ENCODE measurements around the gene RIPK4. TPM values are rescaled to one million over a fixed set of nuclear protein-coding genes. Genes with fewer than 3 reads are reported as not detected.

The RIPK4 gene
- total and polyA plus RNA-seq, 4 donors: 4.7 to 22.6 (median 8.5) TPM

DNA sequence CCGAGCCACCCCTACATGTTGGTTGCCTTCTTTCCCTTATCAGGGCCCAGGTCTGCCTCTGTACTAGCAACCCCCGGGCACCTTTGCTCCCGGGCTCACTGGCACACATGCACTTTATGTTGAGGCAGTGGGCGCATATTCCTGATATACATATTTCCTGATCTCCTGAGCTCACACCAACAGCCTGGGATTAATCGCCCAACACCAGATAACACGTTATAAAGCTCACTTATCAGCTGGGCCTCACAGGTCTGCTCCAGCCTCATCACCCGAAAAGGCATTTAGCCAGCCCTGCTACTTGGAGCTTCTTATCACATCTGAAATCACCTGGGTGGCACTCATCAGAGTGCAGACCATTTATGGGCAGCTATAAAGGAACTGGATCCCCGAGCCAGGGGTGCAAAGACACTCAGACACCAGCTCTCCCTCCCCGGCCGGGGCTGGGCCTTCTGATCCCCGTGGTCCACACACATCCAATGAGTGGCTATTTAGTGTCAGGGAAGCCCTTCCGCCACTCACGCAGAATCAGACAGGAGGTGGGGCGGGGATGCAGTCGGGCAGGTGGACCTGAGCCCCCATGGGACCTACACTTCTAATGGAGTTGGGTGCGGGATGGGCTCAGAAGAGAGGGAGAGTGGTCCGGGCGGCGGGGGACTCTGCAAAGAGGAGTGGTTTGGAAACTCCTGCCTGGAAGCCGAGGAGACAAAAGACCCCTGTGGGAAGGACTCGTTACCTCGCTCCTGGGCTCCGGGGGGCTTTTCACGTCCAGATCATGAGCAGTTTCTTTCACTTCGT, 21.6 kb downstream of the RIPK4 start:
- DNase-seq (ENCODE audit: low spot score): no peak
- WGBS: 93% methylated on average over 25 of the region's 25 CpGs
- no peaks in the 10 kb centered on the region for H3K9me3 ChIP-seq (ENCODE audit: control insufficient read depth in 4 of 4, low read length in 3 of 4)
- no peak overlapping the region for H3K9ac ChIP-seq (ENCODE audit: low read depth in 1 of 2, low read length in 2 of 2)
- H3K27ac ChIP-seq (ENCODE audit: low read depth in 1 of 2, low read length in 2 of 2): no peak overlapping the region
- H3K27me3 ChIP-seq (ENCODE audit: control insufficient read depth in 4 of 4, insufficient read depth in 4 of 4, low read length in 3 of 4): no peaks in the 10 kb centered on the region
- peaks cover 0 to 5% (median 3%) of the 10 kb centered on the region in 4 donors for H3K4me1 ChIP-seq (ENCODE audit: control insufficient read depth in 4 of 4, insufficient read depth in 4 of 4, low read length in 3 of 4)
- peaks cover 26 to 94% (median 46%) of the 10 kb centered on the region in 4 donors for H3K36me3 ChIP-seq (ENCODE audit: control insufficient read depth in 4 of 4, insufficient read depth in 3 of 4, low read depth in 1 of 4, low read length in 3 of 4)
- no peak overlapping the region for H3K4me3 ChIP-seq (ENCODE audit: low read depth in 1 of 3, low read length in 3 of 3)
- TF ChIP-seq, protein P1, sequence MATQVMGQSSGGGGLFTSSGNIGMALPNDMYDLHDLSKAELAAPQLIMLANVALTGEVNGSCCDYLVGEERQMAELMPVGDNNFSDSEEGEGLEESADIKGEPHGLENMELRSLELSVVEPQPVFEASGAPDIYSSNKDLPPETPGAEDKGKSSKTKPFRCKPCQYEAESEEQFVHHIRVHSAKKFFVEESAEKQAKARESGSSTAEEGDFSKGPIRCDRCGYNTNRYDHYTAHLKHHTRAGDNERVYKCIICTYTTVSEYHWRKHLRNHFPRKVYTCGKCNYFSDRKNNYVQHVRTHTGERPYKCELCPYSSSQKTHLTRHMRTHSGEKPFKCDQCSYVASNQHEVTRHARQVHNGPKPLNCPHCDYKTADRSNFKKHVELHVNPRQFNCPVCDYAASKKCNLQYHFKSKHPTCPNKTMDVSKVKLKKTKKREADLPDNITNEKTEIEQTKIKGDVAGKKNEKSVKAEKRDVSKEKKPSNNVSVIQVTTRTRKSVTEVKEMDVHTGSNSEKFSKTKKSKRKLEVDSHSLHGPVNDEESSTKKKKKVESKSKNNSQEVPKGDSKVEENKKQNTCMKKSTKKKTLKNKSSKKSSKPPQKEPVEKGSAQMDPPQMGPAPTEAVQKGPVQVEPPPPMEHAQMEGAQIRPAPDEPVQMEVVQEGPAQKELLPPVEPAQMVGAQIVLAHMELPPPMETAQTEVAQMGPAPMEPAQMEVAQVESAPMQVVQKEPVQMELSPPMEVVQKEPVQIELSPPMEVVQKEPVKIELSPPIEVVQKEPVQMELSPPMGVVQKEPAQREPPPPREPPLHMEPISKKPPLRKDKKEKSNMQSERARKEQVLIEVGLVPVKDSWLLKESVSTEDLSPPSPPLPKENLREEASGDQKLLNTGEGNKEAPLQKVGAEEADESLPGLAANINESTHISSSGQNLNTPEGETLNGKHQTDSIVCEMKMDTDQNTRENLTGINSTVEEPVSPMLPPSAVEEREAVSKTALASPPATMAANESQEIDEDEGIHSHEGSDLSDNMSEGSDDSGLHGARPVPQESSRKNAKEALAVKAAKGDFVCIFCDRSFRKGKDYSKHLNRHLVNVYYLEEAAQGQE (IDR thresholded peaks at IDR 0.05): no peak
- TF ChIP-seq SP1 (IDR thresholded peaks at IDR 0.05): no peak
- no peak for TF ChIP-seq YY1 (IDR thresholded peaks at IDR 0.05)
- no peak for TF ChIP-seq RAD21 (IDR thresholded peaks at IDR 0.05)
- no peak for TF ChIP-seq TAF1 (conservative IDR thresholded peaks at IDR 0.05)
- no peak for TF ChIP-seq NR2F2 (IDR thresholded peaks at IDR 0.05)
- TF ChIP-seq, protein P2, sequence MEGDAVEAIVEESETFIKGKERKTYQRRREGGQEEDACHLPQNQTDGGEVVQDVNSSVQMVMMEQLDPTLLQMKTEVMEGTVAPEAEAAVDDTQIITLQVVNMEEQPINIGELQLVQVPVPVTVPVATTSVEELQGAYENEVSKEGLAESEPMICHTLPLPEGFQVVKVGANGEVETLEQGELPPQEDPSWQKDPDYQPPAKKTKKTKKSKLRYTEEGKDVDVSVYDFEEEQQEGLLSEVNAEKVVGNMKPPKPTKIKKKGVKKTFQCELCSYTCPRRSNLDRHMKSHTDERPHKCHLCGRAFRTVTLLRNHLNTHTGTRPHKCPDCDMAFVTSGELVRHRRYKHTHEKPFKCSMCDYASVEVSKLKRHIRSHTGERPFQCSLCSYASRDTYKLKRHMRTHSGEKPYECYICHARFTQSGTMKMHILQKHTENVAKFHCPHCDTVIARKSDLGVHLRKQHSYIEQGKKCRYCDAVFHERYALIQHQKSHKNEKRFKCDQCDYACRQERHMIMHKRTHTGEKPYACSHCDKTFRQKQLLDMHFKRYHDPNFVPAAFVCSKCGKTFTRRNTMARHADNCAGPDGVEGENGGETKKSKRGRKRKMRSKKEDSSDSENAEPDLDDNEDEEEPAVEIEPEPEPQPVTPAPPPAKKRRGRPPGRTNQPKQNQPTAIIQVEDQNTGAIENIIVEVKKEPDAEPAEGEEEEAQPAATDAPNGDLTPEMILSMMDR (IDR thresholded peaks at IDR 0.05; ENCODE audit: low read depth, low read length, missing input control): no peak
- TF ChIP-seq, protein P3, sequence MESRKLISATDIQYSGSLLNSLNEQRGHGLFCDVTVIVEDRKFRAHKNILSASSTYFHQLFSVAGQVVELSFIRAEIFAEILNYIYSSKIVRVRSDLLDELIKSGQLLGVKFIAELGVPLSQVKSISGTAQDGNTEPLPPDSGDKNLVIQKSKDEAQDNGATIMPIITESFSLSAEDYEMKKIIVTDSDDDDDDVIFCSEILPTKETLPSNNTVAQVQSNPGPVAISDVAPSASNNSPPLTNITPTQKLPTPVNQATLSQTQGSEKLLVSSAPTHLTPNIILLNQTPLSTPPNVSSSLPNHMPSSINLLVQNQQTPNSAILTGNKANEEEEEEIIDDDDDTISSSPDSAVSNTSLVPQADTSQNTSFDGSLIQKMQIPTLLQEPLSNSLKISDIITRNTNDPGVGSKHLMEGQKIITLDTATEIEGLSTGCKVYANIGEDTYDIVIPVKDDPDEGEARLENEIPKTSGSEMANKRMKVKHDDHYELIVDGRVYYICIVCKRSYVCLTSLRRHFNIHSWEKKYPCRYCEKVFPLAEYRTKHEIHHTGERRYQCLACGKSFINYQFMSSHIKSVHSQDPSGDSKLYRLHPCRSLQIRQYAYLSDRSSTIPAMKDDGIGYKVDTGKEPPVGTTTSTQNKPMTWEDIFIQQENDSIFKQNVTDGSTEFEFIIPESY (IDR thresholded peaks at IDR 0.05): no peak
- no peak for TF ChIP-seq GABPA (IDR thresholded peaks at IDR 0.05 in 1 of 2, conservative IDR thresholded peaks at IDR 0.05 in 1 of 2)

DNA sequence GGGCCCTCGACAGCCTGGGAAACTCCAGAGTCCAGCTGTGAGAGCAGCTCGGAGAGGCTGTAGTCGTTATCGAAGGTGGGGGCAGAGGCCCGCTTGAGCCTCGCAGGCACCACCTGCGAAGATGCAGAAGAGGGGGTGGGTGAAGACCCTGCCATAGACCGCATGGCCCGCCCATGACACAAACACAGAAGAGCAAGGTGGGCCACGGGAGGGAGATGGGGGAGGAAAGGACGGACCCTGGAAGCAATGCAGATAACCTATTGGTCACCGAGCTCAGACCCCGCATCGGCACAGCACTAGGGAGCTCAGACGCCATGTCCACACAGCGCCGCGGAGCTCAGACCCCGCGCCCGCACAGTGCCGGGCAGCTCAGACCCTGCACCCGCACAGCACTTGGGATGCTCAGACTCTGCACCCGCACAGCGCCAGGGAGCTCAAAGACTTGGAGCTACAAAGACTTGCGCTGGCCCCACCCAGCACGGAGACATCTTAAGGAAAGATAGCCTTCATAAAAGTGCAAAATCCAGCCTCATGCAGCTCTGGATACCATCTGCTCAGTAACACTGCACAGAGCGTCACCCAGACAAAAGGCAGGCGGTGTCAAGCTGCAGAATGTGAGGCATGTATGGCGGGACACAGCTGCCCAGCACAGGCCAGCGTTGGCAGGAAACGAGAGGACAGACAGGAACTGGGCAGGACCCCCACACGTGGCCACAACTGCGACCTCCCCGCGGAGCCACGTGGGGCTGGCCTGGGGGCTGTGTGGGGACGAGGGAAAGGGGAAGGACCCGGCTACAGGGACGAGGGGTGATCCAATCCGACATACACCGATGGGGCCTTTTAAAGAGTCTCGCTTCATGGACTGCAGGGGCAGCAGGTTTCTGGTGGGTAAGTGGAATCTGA, 22.6 kb downstream of the RIPK4 start:
- no peaks in the 10 kb centered on the region for H3K9me3 ChIP-seq (ENCODE audit: control insufficient read depth in 4 of 4, low read length in 3 of 4)
- H3K4me3 ChIP-seq (ENCODE audit: low read depth in 1 of 3, low read length in 3 of 3): no peak overlapping the region
- no peak overlapping the region for H3K27ac ChIP-seq (ENCODE audit: low read depth in 1 of 2, low read length in 2 of 2)
- no peaks in the 10 kb centered on the region for H3K27me3 ChIP-seq (ENCODE audit: control insufficient read depth in 4 of 4, insufficient read depth in 4 of 4, low read length in 3 of 4)
- DNase-seq (ENCODE audit: low spot score): no peak
- 91% methylated on average over 43 of the region's 43 CpGs for WGBS
- H3K9ac ChIP-seq (ENCODE audit: low read depth in 1 of 2, low read length in 2 of 2): no peak overlapping the region
- peaks cover 26 to 100% (median 53%) of the 10 kb centered on the region in 4 donors for H3K36me3 ChIP-seq (ENCODE audit: control insufficient read depth in 4 of 4, insufficient read depth in 3 of 4, low read depth in 1 of 4, low read length in 3 of 4)
- no peaks in the 10 kb centered on the region for H3K4me1 ChIP-seq (ENCODE audit: control insufficient read depth in 4 of 4, insufficient read depth in 4 of 4, low read length in 3 of 4)
- TF ChIP-seq, protein P3 (IDR thresholded peaks at IDR 0.05): no peak
- TF ChIP-seq NR2F2 (IDR thresholded peaks at IDR 0.05) (no peak), FOXA1 (IDR thresholded peaks at IDR 0.05) (no peak), HNF4A (conservative IDR thresholded peaks at IDR 0.05) (no peak), YY1 (IDR thresholded peaks at IDR 0.05) (no peak), JUND (IDR thresholded peaks at IDR 0.05) (no peak), EGR1 (IDR thresholded peaks at IDR 0.05; ENCODE audit: low read depth in 2 of 2) (no peak)
- TF ChIP-seq, protein P1 (IDR thresholded peaks at IDR 0.05): no peak
- TF ChIP-seq, protein P4, sequence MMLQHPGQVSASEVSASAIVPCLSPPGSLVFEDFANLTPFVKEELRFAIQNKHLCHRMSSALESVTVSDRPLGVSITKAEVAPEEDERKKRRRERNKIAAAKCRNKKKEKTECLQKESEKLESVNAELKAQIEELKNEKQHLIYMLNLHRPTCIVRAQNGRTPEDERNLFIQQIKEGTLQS (IDR thresholded peaks at IDR 0.05): no peak
